Karpas-422 (cell line): ENCODE data around the gene ODAD4. TPM values are rescaled to one million over a fixed set of nuclear protein-coding genes. Genes with fewer than 3 reads are reported as not detected.
"Not testable (repeated sequence)": the region's sequence is repeated elsewhere in the genome, so short reads cannot be mapped to it uniquely, and the experiment has no call there.

Experiments
- DNase-seq: peaks from one replicate; pipeline ENCODE4 v3.0.0-alpha.2; 2015
- H2AFZ ChIP-seq: fragments of 200-600 bp; sonication (generic); 2 replicates; pipeline ENCODE4 v1.6.1; 2014; ENCODE audit warnings: antibody characterized with exemption, low read length, mixed read lengths
- H3K27ac ChIP-seq: fragments of 200-600 bp; sonication (generic); 2 replicates; pipeline ENCODE4 v1.5.1; 2014; ENCODE audit warnings: mild to moderate bottlenecking, low read length, moderate library complexity
- H3K27me3 ChIP-seq: fragments of 200-600 bp; sonication (generic); 2 replicates; pipeline ENCODE4 v1.6.1; 2014; ENCODE audit warnings: low read length, mixed read lengths
- H3K36me3 ChIP-seq: fragments of 200-600 bp; sonication (generic); 2 replicates; pipeline ENCODE4 v1.6.1; 2014; ENCODE audit warnings: low read length, mixed read lengths; ENCODE audit not compliant: insufficient read depth
- H3K4me1 ChIP-seq: fragments of 200-600 bp; sonication (generic); 2 replicates; pipeline ENCODE4 v1.6.1; 2014; ENCODE audit warnings: mild to moderate bottlenecking, low read length, mixed read lengths
- H3K4me2 ChIP-seq: fragments of 200-600 bp; sonication (generic); 2 replicates; pipeline ENCODE4 v1.6.1; 2014; ENCODE audit warnings: low read length, low read depth, mild to moderate bottlenecking; ENCODE audit not compliant: poor library complexity, severe bottlenecking
- H3K4me3 ChIP-seq: fragments of 200-600 bp; sonication (generic); 2 replicates; pipeline ENCODE4 v1.5.1; 2014; ENCODE audit warnings: mild to moderate bottlenecking, antibody characterized with exemption, low read length, mixed read lengths
- H3K79me2 ChIP-seq: fragments of 200-600 bp; sonication (generic); 2 replicates; pipeline ENCODE4 v1.6.1; 2014; ENCODE audit warnings: mild to moderate bottlenecking, low read length, mixed read lengths
- H3K9ac ChIP-seq: fragments of 200-600 bp; sonication (generic); 2 replicates; pipeline ENCODE4 v1.6.0; 2014; ENCODE audit warnings: low read length
- H3K9me2 ChIP-seq: fragments of 200-600 bp; sonication (generic), shearing (Covaris generic); replicated peaks from 2 replicates; pipeline ENCODE4 v1.6.0; 2014; ENCODE audit warnings: mild to moderate bottlenecking, low read length, moderate library complexity; ENCODE audit not compliant: insufficient read depth
- H3K9me3 ChIP-seq: fragments of 300-700, 200-600 bp; sonication (generic); 2 replicates; pipeline ENCODE4 v1.6.1; 2014; ENCODE audit warnings: low read length, mixed read lengths
- H4K20me1 ChIP-seq: fragments of 200-600 bp; sonication (generic); 2 replicates; pipeline ENCODE4 v1.6.1; 2014; ENCODE audit warnings: mild to moderate bottlenecking, antibody characterized with exemption, low read length, low read depth; ENCODE audit not compliant: insufficient read depth
- total RNA-seq: library from RNA; depleted of rRNA; stranded (reverse); fragments of >200 nt; shearing (Covaris generic); gene quantifications from 2 replicates; pipeline ENCODE4 v1.2.3, GENCODE V29; 2014; ENCODE audit warnings: low replicate concordance

ODAD4 gene
- total RNA-seq, 1 experiment from 2014 or later = 0.67 TPM

GRCh38 chr17:41928693-41929251, 1.6 kb upstream of the ODAD4 start:
- Histone ChIP-seq H2AFZ (no peak overlapping the region; the same call in 1 of the 2 replicates), H3K4me2 (peak overlapping the region; percentile 95)
- no peak for DNase-seq

GRCh38 chr17:41930833-41931156, 378 bp downstream of the ODAD4 start:
- peaks cover 14% of the 10 kb centered on the region for H3K79me2 ChIP-seq
- not testable (repeated sequence) for H4K20me1 ChIP-seq, DNase-seq, H3K27me3 ChIP-seq, H3K36me3 ChIP-seq, H3K9me2 ChIP-seq, H3K9me3 ChIP-seq, H3K27ac ChIP-seq
- H2AFZ ChIP-seq = peak overlapping the region; percentile 95; the same call in 1 of the 2 replicates
- H3K9ac ChIP-seq = peak overlapping the region; percentile 79
- peak overlapping the region; percentile 85 for H3K4me3 ChIP-seq
- H3K4me2 ChIP-seq = peak overlapping the region; percentile 95
- H3K4me1 ChIP-seq = peaks cover 23% of the 10 kb centered on the region

More at GRCh38 chr17:41928693-41929251, 1.6 kb upstream of the ODAD4 start:
- peak overlapping the region; percentile 79; the same call in 1 of the 2 replicates for H3K9ac ChIP-seq
- H3K27ac ChIP-seq = no peak overlapping the region
- no peaks in the 10 kb centered on the region for H3K9me2 ChIP-seq
- H3K4me3 ChIP-seq = peak overlapping the region; percentile 85
- no peaks in the 10 kb centered on the region for H4K20me1 ChIP-seq
- H3K4me1 ChIP-seq = peaks cover 23% of the 10 kb centered on the region
- H3K9me3 ChIP-seq = no peaks in the 10 kb centered on the region
- peaks cover 14% of the 10 kb centered on the region for H3K79me2 ChIP-seq
- H3K36me3 ChIP-seq = no peaks in the 10 kb centered on the region
- no peaks in the 10 kb centered on the region for H3K27me3 ChIP-seq

GRCh38 chr17:41931715-41932114, 1.3 kb downstream of the ODAD4 start:
- not testable (repeated sequence) for H3K4me2 ChIP-seq, H3K4me3 ChIP-seq

DNA sequence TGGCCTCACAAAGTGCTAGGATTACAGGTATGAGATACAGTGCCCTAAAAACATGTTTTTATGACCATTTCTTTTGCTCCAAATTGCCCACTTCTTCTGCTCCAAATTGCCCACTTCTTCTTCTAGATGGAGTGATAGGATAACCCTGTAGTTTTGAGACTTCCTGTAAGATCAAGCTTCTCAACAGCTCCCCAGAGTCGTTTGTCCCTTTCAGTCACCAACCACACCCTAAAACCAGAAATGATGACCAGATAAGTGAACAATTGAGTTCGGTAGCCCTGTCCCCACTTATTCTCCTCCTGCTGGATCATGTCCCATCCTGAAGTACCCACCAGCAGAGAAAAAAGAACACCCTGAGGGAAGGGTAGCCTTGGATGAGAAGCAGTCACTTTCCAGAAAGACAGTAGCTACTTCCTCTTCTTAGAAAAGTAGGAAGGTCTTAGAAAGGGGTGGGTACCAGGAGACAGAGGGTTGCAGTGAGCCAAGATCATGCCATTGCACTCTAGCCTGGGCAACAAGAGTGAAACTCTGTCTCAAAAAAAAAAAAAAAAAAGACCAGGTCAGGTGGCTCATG, 2.5 kb downstream of the ODAD4 start:
- H3K79me2 ChIP-seq = peaks cover 14% of the 10 kb centered on the region
- no peak overlapping the region for H2AFZ ChIP-seq
- H3K4me1 ChIP-seq = peaks cover 23% of the 10 kb centered on the region
- no peak overlapping the region for H3K27ac ChIP-seq
- no peak for DNase-seq
- H3K4me3 ChIP-seq = no peak overlapping the region
- no peaks in the 10 kb centered on the region for H3K9me2 ChIP-seq
- H3K9me3 ChIP-seq = no peaks in the 10 kb centered on the region
- no peak overlapping the region for H3K9ac ChIP-seq
- no peak overlapping the region for H3K4me2 ChIP-seq
- no peaks in the 10 kb centered on the region for H3K36me3 ChIP-seq
- no peaks in the 10 kb centered on the region for H4K20me1 ChIP-seq
- H3K27me3 ChIP-seq = no peaks in the 10 kb centered on the region

More at GRCh38 chr17:41931715-41932114, 1.3 kb downstream of the ODAD4 start:
- not testable (repeated sequence) for H3K9me3 ChIP-seq, H3K36me3 ChIP-seq, H3K9ac ChIP-seq, H4K20me1 ChIP-seq, H2AFZ ChIP-seq, H3K27ac ChIP-seq, H3K9me2 ChIP-seq, DNase-seq, H3K27me3 ChIP-seq
- Histone ChIP-seq H3K4me1 (peaks cover 23% of the 10 kb centered on the region), H3K79me2 (peaks cover 14% of the 10 kb centered on the region)

GRCh38 chr17:41935641-41936040, 5.2 kb downstream of the ODAD4 start:
- Histone ChIP-seq H3K9me3 (no peaks in the 10 kb centered on the region), H2AFZ (no peak overlapping the region)

GRCh38 chr17:41937970-41938954, 7.8 kb downstream of the ODAD4 start:
- H3K4me2 ChIP-seq = no peak overlapping the region
- H4K20me1 ChIP-seq = no peaks in the 10 kb centered on the region
- H3K27ac ChIP-seq = no peak overlapping the region
- H3K9me3 ChIP-seq = no peaks in the 10 kb centered on the region
- no peak overlapping the region for H3K4me3 ChIP-seq
- H3K79me2 ChIP-seq = no peaks in the 10 kb centered on the region
- H3K4me1 ChIP-seq = no peaks in the 10 kb centered on the region
- no peaks in the 10 kb centered on the region for H3K36me3 ChIP-seq
- no peaks in the 10 kb centered on the region for H3K9me2 ChIP-seq
- no peak for DNase-seq
- H2AFZ ChIP-seq = no peak overlapping the region
- no peaks in the 10 kb centered on the region for H3K27me3 ChIP-seq
- no peak overlapping the region for H3K9ac ChIP-seq

More at GRCh38 chr17:41935641-41936040, 5.2 kb downstream of the ODAD4 start:
- no peak overlapping the region for H3K9ac ChIP-seq
- H3K4me3 ChIP-seq = no peak overlapping the region
- no peaks in the 10 kb centered on the region for H3K9me2 ChIP-seq
- no peaks in the 10 kb centered on the region for H4K20me1 ChIP-seq
- H3K4me1 ChIP-seq = peaks cover 12% of the 10 kb centered on the region
- no peak for DNase-seq
- H3K36me3 ChIP-seq = no peaks in the 10 kb centered on the region
- no peaks in the 10 kb centered on the region for H3K79me2 ChIP-seq
- no peaks in the 10 kb centered on the region for H3K27me3 ChIP-seq
- H3K27ac ChIP-seq = no peak overlapping the region
- H3K4me2 ChIP-seq = no peak overlapping the region

- no peaks in the 10 kb centered on the region for H4K20me1 ChIP-seq
- no peak overlapping the region for H3K4me2 ChIP-seq
- no peak for DNase-seq
- no peak overlapping the region for H3K4me3 ChIP-seq
- H3K27ac ChIP-seq = no peak overlapping the region
- no peaks in the 10 kb centered on the region for H3K4me1 ChIP-seq
- H3K9me2 ChIP-seq = no peaks in the 10 kb centered on the region
- no peaks in the 10 kb centered on the region for H3K79me2 ChIP-seq
- no peaks in the 10 kb centered on the region for H3K9me3 ChIP-seq
- no peak overlapping the region for H3K9ac ChIP-seq
- H3K27me3 ChIP-seq = no peaks in the 10 kb centered on the region
- no peaks in the 10 kb centered on the region for H3K36me3 ChIP-seq
- H2AFZ ChIP-seq = no peak overlapping the region
Observed at GRCh38 chr17:41939044-41939692, 8.8 kb downstream of the ODAD4 start.

DNA sequence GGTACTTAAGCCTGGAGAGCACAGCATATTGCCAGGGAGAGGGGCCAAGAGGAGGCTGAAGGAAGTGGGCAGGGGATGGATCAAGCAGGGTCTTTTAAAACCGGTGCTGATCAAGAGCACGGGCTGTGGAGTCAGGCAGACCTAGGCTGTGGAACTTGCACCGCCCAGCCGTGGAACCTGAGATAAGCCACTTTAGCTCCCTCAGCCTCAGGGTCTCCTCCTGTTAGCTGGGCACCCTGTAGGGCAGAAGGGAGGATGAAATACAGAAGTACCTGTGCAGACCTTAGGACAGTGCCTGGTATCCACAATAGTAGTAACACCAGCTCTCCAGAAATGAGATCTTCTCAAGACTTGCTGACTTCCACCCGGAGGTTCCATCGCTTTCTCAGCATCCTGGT, 9.3 kb downstream of the ODAD4 start:
- Histone ChIP-seq H3K36me3 (no peaks in the 10 kb centered on the region), H3K9me2 (no peaks in the 10 kb centered on the region), H3K9ac (no peak overlapping the region), H3K4me3 (no peak overlapping the region), H3K27ac (no peak overlapping the region), H4K20me1 (no peaks in the 10 kb centered on the region), H3K4me1 (no peaks in the 10 kb centered on the region), H2AFZ (no peak overlapping the region), H3K9me3 (no peaks in the 10 kb centered on the region), H3K4me2 (no peak overlapping the region), H3K79me2 (no peaks in the 10 kb centered on the region), H3K27me3 (no peaks in the 10 kb centered on the region)
- no peak for DNase-seq
